ENCODE results near the gene AMPD2. TPM values are rescaled to one million over a fixed set of nuclear protein-coding genes. Genes with fewer than 3 reads are reported as not detected.
A peak's percentile ranks its signal among the peaks of the same experiment; 100 is the strongest.

AMPD2 gene
- total and polyA plus RNA-seq, 10 donors, result 25.2 to 193 (median 143) TPM

GRCh38 chr1:109611308-109611990 lies 8.2 kb upstream of the AMPD2 start:
- DNase-seq, result no peak
- Histone ChIP-seq H3K9me3 (no peaks in the 10 kb centered on the region), H3K4me3 (no peak overlapping the region), H3K27ac (no peak overlapping the region), H3K36me3 (no peaks in the 10 kb centered on the region), H3K4me1 (peaks cover 0 to 48% (median 17%) of the 10 kb centered on the region in 6 donors), H3K27me3 (replicated peaks in 1 of 7) (no peaks in the 10 kb centered on the region)
- no peak for TF ChIP-seq POLR2A (IDR thresholded peaks at IDR 0.05)
- no peak for TF ChIP-seq POLR2AphosphoS5 (IDR thresholded peaks at IDR 0.05)
- no peak for TF ChIP-seq CTCF (IDR thresholded peaks at IDR 0.05 in 8 of 11, conservative IDR thresholded peaks at IDR 0.05 in 3 of 11)
- intact Hi-C loops (cut with DNase I; ENCODE audit: low total_unique reads), result no loop called here
- 74 to 92% (median 90%) methylated on average over 13 of the region's 13 CpGs for WGBS, 5 donors

GRCh38 chr1:109613361-109614147 lies 6.1 kb upstream of the AMPD2 start:
- TF ChIP-seq POLR2A (IDR thresholded peaks at IDR 0.05), result no peak
- no peak for TF ChIP-seq CTCF (IDR thresholded peaks at IDR 0.05 in 8 of 11, conservative IDR thresholded peaks at IDR 0.05 in 3 of 11)
- no peak for TF ChIP-seq POLR2AphosphoS5 (IDR thresholded peaks at IDR 0.05)
- peak overlapping the region in 2 of 8 donors; percentile 91 to 98 for H3K27ac ChIP-seq
- H3K9me3 ChIP-seq, result no peaks in the 10 kb centered on the region
- H3K36me3 ChIP-seq, result no peaks in the 10 kb centered on the region
- no peak for DNase-seq
- H3K27me3 ChIP-seq (replicated peaks in 1 of 7), result no peaks in the 10 kb centered on the region
- intact Hi-C loops (cut with DNase I; ENCODE audit: low total_unique reads), result no loop called here
- WGBS, 5 donors, result 62 to 79% (median 74%) methylated on average over 7 of the region's 7 CpGs
- H3K4me3 ChIP-seq, result no peak overlapping the region
- peaks cover 0 to 65% (median 29%) of the 10 kb centered on the region in 6 donors for H3K4me1 ChIP-seq

GRCh38 chr1:109615879-109616278 lies 3.8 kb upstream of the AMPD2 start:
- peak overlapping the region in 7 of 8 donors; percentile 74 to 98 (median 86) for H3K27ac ChIP-seq
- no peak for DNase-seq
- 9 to 19% (median 15%) methylated on average over 3 of the region's 3 CpGs for WGBS, 5 donors

More at GRCh38 chr1:109615879-109616278, 3.8 kb upstream of the AMPD2 start:
- peaks cover 6 to 86% (median 48%) of the 10 kb centered on the region in 6 donors for H3K4me1 ChIP-seq
- TF ChIP-seq POLR2AphosphoS5 (IDR thresholded peaks at IDR 0.05), result peak in 1 of 3 donors; percentile 87
- peak in 1 of 11 experiments; percentile 13 for TF ChIP-seq CTCF (IDR thresholded peaks at IDR 0.05 in 8 of 11, conservative IDR thresholded peaks at IDR 0.05 in 3 of 11)
- no peak for TF ChIP-seq POLR2A (IDR thresholded peaks at IDR 0.05)
- no peaks in the 10 kb centered on the region for H3K36me3 ChIP-seq
- no peaks in the 10 kb centered on the region for H3K27me3 ChIP-seq (replicated peaks in 1 of 7)
- peak overlapping the region in 1 of 8 donors; percentile 73 for H3K4me3 ChIP-seq
- H3K9me3 ChIP-seq, result no peaks in the 10 kb centered on the region
- intact Hi-C loops (cut with DNase I; ENCODE audit: low total_unique reads), result no loop called here

Data from spleen (tissue), 11 donors.